Stimulated activated effector memory CD8-positive, alpha-beta T cell treated with anti-CD3 and anti-CD28 coated beads, Interleukin-12 subunit alpha, Interleukin-12 subunit beta, amount 100 ng/mL, for 72 hours (primary cell): Measurements from ENCODE around the gene P2RX6.
"Not testable (repeated sequence)": the region's sequence is repeated elsewhere in the genome, so short reads cannot be mapped to it uniquely, and the experiment has no call there.

ENCODE experiments used
- ATAC-seq: fragments of 150-1000 bp; cut with Tn5 transposase; 2 replicates; pipeline ENCODE4 v1.10.0; 2021
- DNase-seq, 2 donors: peaks; one replicate each; pipeline ENCODE4 v3.0.0; 2021 to 2022; ENCODE audit warnings: low spot score in 2 of 2
- H3K27ac Mint-ChIP-seq: one replicate; pipeline ENCODE4 v1.8.0; 2022; ENCODE audit warnings: mild to moderate bottlenecking, mixed read lengths
- H3K36me3 Mint-ChIP-seq: one replicate; pipeline ENCODE4 v1.8.0; 2022; ENCODE audit warnings: mild to moderate bottlenecking, mixed read lengths
- H3K4me1 Mint-ChIP-seq: one replicate; pipeline ENCODE4 v1.8.0; 2022; ENCODE audit warnings: mixed read lengths
- H3K4me3 Mint-ChIP-seq: one replicate; pipeline ENCODE4 v1.8.0; 2022; ENCODE audit warnings: mild to moderate bottlenecking, mixed read lengths
- H3K9me3 Mint-ChIP-seq: one replicate; pipeline ENCODE4 v1.8.0; 2022; ENCODE audit warnings: mixed read lengths

P2RX6 gene

GRCh38 chr22:21014726-21015465 lies at the start of gene P2RX6:
P2RX6 (plus strand) TSS chr22:21015165; CDS start chr22:21015175, 10 bp downstream.
- H3K27ac Mint-ChIP-seq = peak within 1 kb of the TSS; percentile 90
- H3K36me3 Mint-ChIP-seq = no peaks in the 10 kb centered on the region
- H3K9me3 Mint-ChIP-seq = no peaks in the 10 kb centered on the region
- peak within 1 kb of the TSS; percentile 90 for H3K4me3 Mint-ChIP-seq
- H3K4me1 Mint-ChIP-seq = peaks cover 26% of the 10 kb centered on the region
- ATAC-seq = no peak
- no peak for DNase-seq

GRCh38 chr22:20965888-20966855 lies 48.8 kb upstream of the P2RX6 start:
- DNase-seq = no peak
- ATAC-seq = no peak
- H3K36me3 Mint-ChIP-seq = no peaks in the 10 kb centered on the region
- H3K4me1 Mint-ChIP-seq = peaks cover 20% of the 10 kb centered on the region
- peak overlapping the region; percentile 31 for H3K4me3 Mint-ChIP-seq
- no peaks in the 10 kb centered on the region for H3K9me3 Mint-ChIP-seq
- H3K27ac Mint-ChIP-seq = no peak overlapping the region

GRCh38 chr22:20966883-20967696 lies 47.9 kb upstream of the P2RX6 start, which contains the start of gene AIFM3:
AIFM3 (plus strand) TSS chr22:20967255; CDS start chr22:20967945, 690 bp downstream.
- ATAC-seq (no peak), DNase-seq (no peak)
- no peaks in the 10 kb centered on the region for H3K36me3 Mint-ChIP-seq
- peaks cover 13% of the 10 kb centered on the region for H3K4me1 Mint-ChIP-seq
- H3K9me3 Mint-ChIP-seq = no peaks in the 10 kb centered on the region
- peak within 1 kb of the TSS; percentile 31 for H3K4me3 Mint-ChIP-seq
- peak within 1 kb of the TSS; percentile 48 for H3K27ac Mint-ChIP-seq

DNA sequence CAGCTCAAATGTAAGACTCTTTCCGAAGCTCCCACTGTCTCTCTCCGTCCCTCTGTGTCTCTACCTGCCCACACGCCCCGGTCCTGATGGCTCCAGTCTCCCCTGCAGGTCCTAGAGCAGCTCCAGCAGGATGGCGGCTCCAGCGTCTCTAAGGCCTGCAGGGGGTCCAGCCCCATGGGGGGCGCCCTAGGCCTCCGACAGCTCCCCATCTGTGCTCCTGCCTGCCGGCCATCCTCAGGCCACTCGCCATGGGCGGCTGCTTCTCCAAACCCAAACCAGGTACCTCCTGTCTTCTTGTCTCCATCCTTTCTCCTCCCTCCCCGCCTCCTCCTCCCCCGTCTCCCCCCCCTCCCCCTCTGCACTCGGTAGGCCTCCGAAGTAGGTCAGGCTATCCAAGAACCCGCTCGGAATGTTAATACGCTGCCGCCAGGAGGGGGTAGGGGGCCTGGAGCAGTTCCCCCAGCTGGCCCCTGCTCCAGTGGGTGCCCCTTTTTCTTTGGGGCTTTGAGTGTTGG lies 47.2 kb upstream of the P2RX6 start:
- Mint-ChIP-seq H3K4me1 (peaks cover 12% of the 10 kb centered on the region), H3K9me3 (no peaks in the 10 kb centered on the region), H3K36me3 (no peaks in the 10 kb centered on the region), H3K4me3 (no peak overlapping the region), H3K27ac (no peak overlapping the region)
- DNase-seq (no peak), ATAC-seq (no peak)

DNA sequence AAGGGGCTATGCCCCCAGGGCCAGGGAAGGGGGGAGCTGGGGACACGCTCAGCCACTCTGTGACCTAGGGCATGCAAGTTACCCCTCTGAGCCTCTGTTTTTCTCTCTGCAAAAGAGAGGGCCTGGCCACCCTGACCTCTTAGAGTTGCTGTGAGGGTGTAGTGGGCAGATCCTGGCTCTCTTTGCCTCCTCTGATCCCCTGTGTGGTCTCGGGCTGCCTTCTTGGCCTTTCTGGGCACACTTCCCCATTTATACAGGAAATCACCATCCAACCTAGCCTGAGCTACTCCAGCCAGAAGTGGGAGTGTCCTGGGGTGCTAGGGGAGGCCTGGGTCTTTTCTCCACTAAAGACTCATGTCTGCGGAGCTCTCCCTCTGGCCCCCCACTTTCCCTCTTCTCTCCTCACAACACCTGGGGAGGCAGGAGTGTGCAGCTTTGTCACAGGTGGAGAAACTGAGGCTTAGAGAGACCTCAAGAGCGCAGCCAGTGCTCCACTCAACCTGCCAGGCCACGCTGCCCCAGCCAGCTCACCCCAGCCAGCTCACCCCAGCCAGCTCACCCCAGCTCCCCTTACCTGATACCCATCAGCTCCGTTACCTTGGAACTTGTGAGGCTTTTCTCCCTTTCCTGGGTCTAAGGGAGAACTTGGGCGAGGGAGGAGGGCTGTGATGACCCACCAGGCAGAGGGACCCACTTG lies 46.5 kb upstream of the P2RX6 start:
- H3K9me3 Mint-ChIP-seq = no peaks in the 10 kb centered on the region
- H3K4me1 Mint-ChIP-seq = peaks cover 12% of the 10 kb centered on the region
- no peak overlapping the region for H3K27ac Mint-ChIP-seq
- no peak overlapping the region for H3K4me3 Mint-ChIP-seq
- no peak for DNase-seq
- no peaks in the 10 kb centered on the region for H3K36me3 Mint-ChIP-seq
- no peak for ATAC-seq

DNA sequence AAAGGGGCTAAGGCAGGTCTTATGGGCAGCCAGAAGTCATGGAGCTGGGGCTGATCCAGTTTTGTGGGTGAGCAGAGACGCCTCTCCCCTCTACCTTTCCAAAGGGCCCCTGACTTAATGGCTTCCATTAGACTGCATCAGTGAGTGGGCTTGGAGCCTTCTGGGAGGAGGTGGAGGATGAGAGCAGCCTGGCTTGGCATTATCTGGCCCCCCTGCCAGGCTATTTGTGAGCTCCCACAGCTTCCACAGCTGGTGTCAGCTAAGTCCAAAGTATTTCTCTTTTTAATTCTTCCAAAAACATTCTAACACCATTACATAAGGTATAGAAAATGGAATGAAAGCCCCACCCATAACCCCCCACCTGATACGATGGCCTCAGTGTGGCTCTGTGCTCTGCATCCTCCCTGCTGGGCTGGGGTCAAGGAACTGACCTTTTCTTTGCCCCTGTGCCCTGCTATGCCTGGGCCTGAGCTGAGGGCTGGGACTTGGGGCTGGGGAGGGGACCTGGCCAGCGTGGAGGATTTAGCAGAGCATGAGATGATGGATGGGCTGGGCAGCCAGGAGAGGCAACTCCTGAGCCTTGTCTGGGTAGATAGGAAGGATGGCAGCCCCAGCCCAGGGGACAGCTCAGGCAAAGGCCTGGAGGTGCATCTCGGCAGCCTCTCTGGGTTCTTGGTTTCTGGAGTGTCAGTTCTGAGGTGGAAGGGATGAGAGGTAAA lies 43.9 kb upstream of the P2RX6 start:
- ATAC-seq = no peak
- DNase-seq = no peak
- Mint-ChIP-seq H3K4me1 (peaks cover under 1% of the 10 kb centered on the region), H3K4me3 (no peak overlapping the region), H3K27ac (peak overlapping the region; percentile 68), H3K36me3 (peaks cover 7% of the 10 kb centered on the region), H3K9me3 (no peaks in the 10 kb centered on the region)

- H3K27ac Mint-ChIP-seq, ATAC-seq, H3K4me1 Mint-ChIP-seq, DNase-seq, H3K4me3 Mint-ChIP-seq, H3K36me3 Mint-ChIP-seq, H3K9me3 Mint-ChIP-seq: not testable (repeated sequence)
Observed at GRCh38 chr22:20972014-20972694, 42.8 kb upstream of the P2RX6 start.

GRCh38 chr22:20972933-20973577 lies 41.9 kb upstream of the P2RX6 start:
- DNase-seq (no peak), ATAC-seq (no peak)
- Mint-ChIP-seq H3K27ac (no peak overlapping the region), H3K4me3 (no peak overlapping the region), H3K4me1 (no peaks in the 10 kb centered on the region), H3K9me3 (no peaks in the 10 kb centered on the region), H3K36me3 (peaks cover 7% of the 10 kb centered on the region)

GRCh38 chr22:20973634-20974286 lies 41.2 kb upstream of the P2RX6 start:
- ATAC-seq (no peak), DNase-seq (no peak)
- peaks cover under 1% of the 10 kb centered on the region for H3K4me1 Mint-ChIP-seq
- H3K36me3 Mint-ChIP-seq = peaks cover 7% of the 10 kb centered on the region
- no peak overlapping the region for H3K4me3 Mint-ChIP-seq
- peak overlapping the region; percentile 20 for H3K27ac Mint-ChIP-seq
- H3K9me3 Mint-ChIP-seq = no peaks in the 10 kb centered on the region

DNA sequence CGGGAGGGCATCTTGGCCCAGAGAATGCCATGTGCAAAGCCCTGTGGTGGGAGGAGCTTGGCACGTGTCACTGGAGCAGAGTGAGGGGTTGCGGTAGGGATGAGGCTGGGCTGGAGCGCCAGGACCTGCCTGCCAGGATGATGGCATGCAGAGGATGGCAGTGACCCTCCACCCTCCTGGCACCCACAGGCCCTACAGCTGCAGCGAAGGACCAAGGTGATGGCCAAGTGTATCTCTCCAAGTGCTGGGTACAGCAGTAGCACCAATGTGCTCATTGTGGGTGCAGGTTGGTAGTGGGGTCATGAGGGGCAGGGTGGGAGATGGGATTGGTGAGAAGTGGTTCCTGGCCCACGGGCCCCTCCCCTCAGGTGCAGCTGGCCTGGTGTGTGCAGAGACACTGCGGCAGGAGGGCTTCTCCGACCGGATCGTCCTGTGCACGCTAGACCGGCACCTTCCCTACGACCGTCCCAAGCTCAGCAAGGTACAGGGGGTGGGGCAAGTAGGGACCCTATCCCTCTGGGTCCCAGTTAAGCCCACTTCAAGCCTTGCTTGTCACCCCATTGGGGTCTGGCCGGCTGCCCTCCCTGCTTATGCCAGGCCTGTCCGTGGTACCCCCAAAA lies 40.5 kb upstream of the P2RX6 start:
- no peak overlapping the region for H3K4me3 Mint-ChIP-seq
- no peak for DNase-seq
- H3K27ac Mint-ChIP-seq = peak overlapping the region; percentile 20
- peaks cover 7% of the 10 kb centered on the region for H3K36me3 Mint-ChIP-seq
- H3K9me3 Mint-ChIP-seq = peaks cover 2% of the 10 kb centered on the region
- H3K4me1 Mint-ChIP-seq = peaks cover 8% of the 10 kb centered on the region
- ATAC-seq = no peak

DNA sequence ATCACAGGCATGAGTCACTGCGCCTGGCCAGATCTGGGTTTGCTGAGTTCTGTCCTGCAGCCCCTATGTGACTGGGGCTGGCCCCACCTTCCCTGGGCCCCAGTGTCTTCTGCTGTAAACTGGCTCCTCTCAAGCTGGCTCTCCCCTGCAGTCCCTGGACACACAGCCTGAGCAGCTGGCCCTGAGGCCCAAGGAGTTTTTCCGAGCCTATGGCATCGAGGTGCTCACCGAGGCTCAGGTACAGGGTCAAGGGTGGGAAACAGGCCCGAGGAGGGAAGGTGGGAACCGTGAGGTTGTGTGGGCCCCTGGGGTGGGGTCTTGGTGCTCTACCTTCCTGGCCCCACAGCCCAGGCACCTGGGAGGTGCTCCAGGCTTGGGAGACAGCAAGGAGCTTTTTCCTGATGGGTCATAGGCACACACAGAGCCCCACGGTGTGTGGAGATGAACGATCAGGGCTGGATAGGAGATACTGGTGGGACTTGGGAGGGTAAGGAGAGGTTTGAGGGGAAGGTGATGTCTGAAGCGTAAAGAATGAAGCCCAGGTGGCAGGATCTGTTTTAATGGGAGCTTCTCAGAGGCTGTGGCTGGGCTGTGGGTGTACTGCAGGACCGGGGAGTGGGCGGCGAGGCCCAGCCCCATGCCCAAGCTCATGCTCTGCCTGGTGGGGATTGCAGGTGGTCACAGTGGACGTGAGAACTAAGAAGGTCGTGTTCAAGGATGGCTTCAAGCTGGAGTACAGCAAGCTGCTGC lies 39.2 kb upstream of the P2RX6 start:
- Mint-ChIP-seq H3K4me1 (peaks cover 21% of the 10 kb centered on the region), H3K9me3 (peaks cover 2% of the 10 kb centered on the region), H3K4me3 (no peak overlapping the region), H3K36me3 (peaks cover 7% of the 10 kb centered on the region), H3K27ac (peak overlapping the region; percentile 52)
- ATAC-seq = no peak
- no peak for DNase-seq
